Activated CD4-positive, alpha-beta memory T cell treated with anti-CD3 and anti-CD28 coated beads for 36 hours (primary cell): ENCODE measurements around the gene TMEM169. TPM values are rescaled to one million over a fixed set of nuclear protein-coding genes. Genes with fewer than 3 reads are reported as not detected.

Experiments used
- CTCF ChIA-PET: fragments of 350-600 bp; sonication (Branson Sonifier 250); formaldehyde crosslinking; loops from one replicate; lab custom pipeline; 2021; ENCODE audit warnings: antibody characterized with exemption, inconsistent platforms; lab: Charles Lee
- POLR2A ChIA-PET: fragments of 350-600 bp; sonication (Branson Sonifier 250); formaldehyde crosslinking; loops from one replicate; lab custom pipeline; 2021; ENCODE audit warnings: antibody characterized with exemption; lab: Charles Lee
- DNase-seq: peaks from one replicate; pipeline ENCODE4 v3.0.0-alpha.2; 2020
- H3K27ac Mint-ChIP-seq: one replicate; pipeline ENCODE4 v1.8.0; 2021; ENCODE audit warnings: mixed read lengths
- H3K27me3 Mint-ChIP-seq: one replicate; pipeline ENCODE4 v1.8.0; 2021; ENCODE audit warnings: mixed read lengths
- H3K36me3 Mint-ChIP-seq: one replicate; pipeline ENCODE4 v1.8.0; 2021; ENCODE audit warnings: mixed read lengths
- H3K4me1 Mint-ChIP-seq: one replicate; pipeline ENCODE4 v1.8.0; 2021; ENCODE audit warnings: low read depth, mixed read lengths
- H3K4me3 Mint-ChIP-seq: one replicate; pipeline ENCODE4 v1.8.0; 2021; ENCODE audit warnings: mild to moderate bottlenecking, mixed read lengths
- H3K9me3 Mint-ChIP-seq: one replicate; pipeline ENCODE4 v1.8.0; 2021; ENCODE audit warnings: mixed read lengths
- intact Hi-C: fragments of 100-400 bp; cut with micrococcal nuclease; formaldehyde crosslinking; loops from one replicate; pipeline ENCODE4 v1.15.1; 2023
- total RNA-seq, 2 experiments: library from RNA; stranded (reverse); gene quantifications; one replicate each; pipeline ENCODE4 v1.2.3, GENCODE V29; 2021

The TMEM169 gene
- total RNA-seq, 2 experiments from 2014 or later = 2.0 to 2.7 TPM

DNA sequence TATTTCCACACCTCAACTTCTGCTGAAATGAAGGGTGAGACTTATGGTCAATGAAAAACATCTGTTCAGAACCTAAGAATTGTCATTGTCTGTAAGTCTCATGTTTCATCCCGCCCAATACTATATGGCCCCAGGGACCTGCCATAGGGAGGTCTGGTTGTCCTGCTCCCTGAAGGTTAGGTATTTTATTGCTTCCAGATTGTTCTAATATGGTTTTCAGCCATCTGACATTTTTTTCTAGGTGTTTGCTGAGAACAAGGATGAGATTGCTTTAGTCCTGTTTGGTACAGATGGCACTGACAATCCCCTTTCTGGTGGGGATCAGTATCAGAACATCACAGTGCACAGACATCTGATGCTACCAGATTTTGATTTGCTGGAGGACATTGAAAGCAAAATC lies 34.7 kb downstream of the TMEM169 start:
- ChIA-PET POLR2A (no interaction called here), CTCF (no interaction called here)
- H3K36me3 Mint-ChIP-seq = peaks cover 83% of the 10 kb centered on the region
- peaks cover 2% of the 10 kb centered on the region for H3K27me3 Mint-ChIP-seq
- H3K27ac Mint-ChIP-seq = peak overlapping the region; percentile 91
- no peak for DNase-seq
- peaks cover 95% of the 10 kb centered on the region for H3K4me1 Mint-ChIP-seq
- no peaks in the 10 kb centered on the region for H3K9me3 Mint-ChIP-seq
- H3K4me3 Mint-ChIP-seq = peak overlapping the region; percentile 51
- intact Hi-C loops = loop anchor here (10.0 kb wide), 1 partner anchor 548 kb away; no protein-coding TSS in a partner anchor

DNA sequence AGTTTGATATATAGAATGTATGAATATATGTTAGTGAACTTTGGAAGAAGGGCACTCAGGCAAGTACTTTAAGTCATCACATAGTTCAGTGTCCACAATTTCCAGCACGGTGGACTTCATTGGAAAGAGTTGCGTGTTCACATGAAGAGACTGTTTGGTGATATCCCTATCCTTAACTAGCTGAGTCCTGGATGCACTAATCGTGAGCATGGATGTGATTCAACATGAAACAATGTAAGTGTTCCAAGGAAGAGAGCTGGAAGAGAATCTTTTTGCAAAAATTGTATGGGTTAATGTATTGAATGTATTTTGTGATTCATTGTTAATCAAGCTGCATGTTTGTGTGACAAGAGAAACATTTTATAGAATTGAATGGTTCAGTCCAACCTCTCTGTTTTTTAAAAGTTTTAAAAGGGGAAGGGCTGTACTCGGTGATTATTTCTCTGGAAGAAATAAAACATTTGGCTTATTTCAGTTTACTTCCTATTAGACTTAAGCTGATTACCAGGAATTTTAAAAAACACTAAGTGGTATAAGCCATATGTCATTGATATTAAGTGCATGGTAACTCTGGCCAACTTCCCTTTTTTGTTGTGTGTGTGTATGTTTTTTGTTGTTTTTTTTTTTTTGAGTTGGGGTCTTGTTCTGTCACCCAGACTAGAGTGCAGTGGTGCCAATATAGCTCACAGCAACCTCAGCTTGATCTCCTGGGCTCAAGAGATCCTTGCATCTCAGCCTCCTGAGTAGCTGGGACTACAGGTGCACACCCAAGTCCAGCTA lies 36.0 kb downstream of the TMEM169 start:
- H3K9me3 Mint-ChIP-seq = no peaks in the 10 kb centered on the region
- intact Hi-C loops = loop anchor here (10.0 kb wide), 1 partner anchor 547 kb away; no protein-coding TSS in a partner anchor
- peaks cover 84% of the 10 kb centered on the region for H3K36me3 Mint-ChIP-seq
- peaks cover 2% of the 10 kb centered on the region for H3K27me3 Mint-ChIP-seq
- H3K27ac Mint-ChIP-seq = peak overlapping the region; percentile 91
- peaks cover 93% of the 10 kb centered on the region for H3K4me1 Mint-ChIP-seq
- ChIA-PET POLR2A (interaction anchor here (1.2 kb wide), 1 partner anchor 9 kb away, joined by 3 read pairs; the partner anchor contains the start of gene XRCC5), CTCF (interaction anchor here (1.0 to 6.5 kb wide), 2 partner anchors 9 to 15 kb away, joined by 3 to 50 read pairs; partner anchors contain the start of gene XRCC5)
- H3K4me3 Mint-ChIP-seq = no peak overlapping the region
- DNase-seq = no peak

DNA sequence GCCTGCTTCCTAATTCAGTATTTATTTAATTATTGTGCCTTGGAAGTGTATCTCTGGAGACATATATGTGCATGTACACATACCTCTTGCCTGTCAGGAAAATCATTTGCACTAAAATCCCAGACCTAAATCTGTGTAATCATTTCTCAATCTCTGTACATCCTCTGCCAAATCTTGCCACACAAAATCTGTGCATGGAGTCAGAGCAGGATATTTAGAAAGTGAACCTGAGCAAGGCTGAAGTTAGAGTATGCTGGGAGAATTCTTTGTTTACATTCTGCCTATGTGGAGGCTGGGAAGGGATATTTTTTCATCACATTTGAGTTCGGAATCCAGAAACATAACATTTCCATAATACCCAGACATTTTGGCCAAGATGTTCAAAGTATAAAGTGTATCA lies 36.8 kb downstream of the TMEM169 start:
- no peaks in the 10 kb centered on the region for H3K9me3 Mint-ChIP-seq
- peaks cover 81% of the 10 kb centered on the region for H3K36me3 Mint-ChIP-seq
- intact Hi-C loops = loop anchor here (10.0 kb wide), 1 partner anchor 546 kb away; no protein-coding TSS in a partner anchor

DNA sequence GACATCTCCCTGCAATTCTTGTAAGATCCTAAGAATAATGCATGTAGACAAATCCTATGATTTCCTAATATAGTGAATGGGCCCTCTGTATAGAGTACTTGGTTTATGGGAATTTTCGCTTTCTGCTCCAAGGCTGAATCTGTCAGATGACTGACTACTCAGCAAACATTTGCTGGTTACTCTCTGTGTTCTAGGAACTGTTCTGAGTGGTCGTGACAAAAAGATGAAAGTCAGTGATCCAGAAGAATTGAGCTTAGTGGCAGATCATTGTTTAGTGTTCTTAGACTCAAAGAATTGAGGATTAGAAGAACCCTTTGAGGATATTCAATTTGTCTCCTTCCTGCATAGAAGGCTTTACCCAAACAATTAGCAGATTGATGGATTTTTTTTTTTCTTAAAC lies 37.4 kb downstream of the TMEM169 start:
- peaks cover 83% of the 10 kb centered on the region for H3K4me1 Mint-ChIP-seq
- ChIA-PET POLR2A (interaction anchor here (1.0 to 1.6 kb wide), 3 partner anchors 10 to 76 kb away, joined by 3 to 5 read pairs (median 4); partner anchors contain the start of gene XRCC5), CTCF (interaction anchor here (1.0 to 6.5 kb wide), 6 partner anchors 10 to 107 kb away, joined by 4 to 50 read pairs (median 6); partner anchors contain the start of gene XRCC5)
- intact Hi-C loops = loop anchor here (10.0 kb wide), 1 partner anchor 546 kb away; no protein-coding TSS in a partner anchor
- H3K9me3 Mint-ChIP-seq = no peaks in the 10 kb centered on the region
- peaks cover 78% of the 10 kb centered on the region for H3K36me3 Mint-ChIP-seq
- no peak for DNase-seq
- peaks cover 2% of the 10 kb centered on the region for H3K27me3 Mint-ChIP-seq
- peak overlapping the region; percentile 91 for H3K27ac Mint-ChIP-seq
- H3K4me3 Mint-ChIP-seq = no peak overlapping the region

More for the DNA sequence above, 36.8 kb downstream of the TMEM169 start:
- H3K27me3 Mint-ChIP-seq = peaks cover 2% of the 10 kb centered on the region
- CTCF ChIA-PET = interaction anchor here (1.0 to 6.5 kb wide), 2 partner anchors 9 to 14 kb away, joined by 3 to 50 read pairs; partner anchors contain the start of gene XRCC5
- H3K27ac Mint-ChIP-seq = peak overlapping the region; percentile 91
- no peak for DNase-seq
- H3K4me3 Mint-ChIP-seq = no peak overlapping the region
- peaks cover 88% of the 10 kb centered on the region for H3K4me1 Mint-ChIP-seq
- POLR2A ChIA-PET = interaction anchor here (1.2 kb wide), 1 partner anchor 10 kb away, joined by 3 read pairs; the partner anchor contains the start of gene XRCC5

DNA sequence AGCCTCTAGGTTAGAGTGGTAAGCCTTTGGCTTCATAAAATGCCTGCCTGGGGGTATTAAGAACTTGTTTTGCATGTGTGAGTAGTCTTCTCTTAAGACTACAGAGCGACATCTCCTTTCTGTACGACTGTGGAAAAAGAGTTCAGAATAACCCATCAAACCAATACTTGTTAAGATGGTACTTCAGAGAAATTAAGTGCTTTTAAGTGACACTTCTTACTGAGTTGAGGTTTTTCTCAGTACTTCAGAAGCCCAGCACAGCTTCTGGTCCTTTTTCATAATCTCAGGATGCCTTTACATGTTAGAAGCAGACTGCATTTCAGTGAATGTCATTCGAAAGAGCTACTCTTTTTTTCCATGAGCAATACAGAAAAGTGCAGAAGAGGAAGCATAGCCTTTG lies 38.3 kb downstream of the TMEM169 start:
- H3K9me3 Mint-ChIP-seq = no peaks in the 10 kb centered on the region
- peaks cover 76% of the 10 kb centered on the region for H3K36me3 Mint-ChIP-seq
- ChIA-PET CTCF (interaction anchor here (1.0 to 6.5 kb wide), 6 partner anchors 11 to 108 kb away, joined by 4 to 50 read pairs (median 6); partner anchors contain the start of gene XRCC5), POLR2A (interaction anchor here (1.0 to 1.6 kb wide), 5 partner anchors 11 to 76 kb away, joined by 3 to 5 read pairs (median 4); partner anchors contain the start of gene XRCC5)
- peak overlapping the region; percentile 91 for H3K27ac Mint-ChIP-seq
- peak overlapping the region; percentile 9 for H3K4me3 Mint-ChIP-seq
- intact Hi-C loops = loop anchor here (1.0 to 10.0 kb wide), 4 partner anchors 10 to 545 kb away; no protein-coding TSS in a partner anchor
- no peak for DNase-seq
- H3K4me1 Mint-ChIP-seq = peaks cover 81% of the 10 kb centered on the region
- H3K27me3 Mint-ChIP-seq = no peaks in the 10 kb centered on the region

DNA sequence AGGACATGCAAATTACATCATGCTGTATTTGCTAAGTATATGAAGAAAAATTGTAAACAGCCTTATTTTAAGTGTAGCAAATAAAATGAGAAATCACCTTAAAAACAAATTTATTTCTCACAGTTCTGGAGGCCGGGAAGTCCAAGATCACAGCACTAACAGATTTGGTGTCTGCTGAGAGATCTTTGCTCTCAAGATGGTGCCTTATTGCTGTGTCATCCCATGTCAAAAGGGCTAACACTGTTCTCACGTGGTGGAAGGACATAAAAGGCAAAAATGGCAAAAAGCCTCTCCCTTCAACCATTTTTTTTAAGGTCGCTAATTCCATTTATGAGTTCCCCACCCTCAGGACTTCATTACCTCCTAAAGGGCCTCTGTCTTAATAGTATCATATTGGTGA lies 39.5 kb downstream of the TMEM169 start:
- Mint-ChIP-seq H3K36me3 (peaks cover 78% of the 10 kb centered on the region), H3K9me3 (no peaks in the 10 kb centered on the region), H3K4me1 (peaks cover 80% of the 10 kb centered on the region), H3K27me3 (no peaks in the 10 kb centered on the region), H3K4me3 (no peak overlapping the region), H3K27ac (peak overlapping the region; percentile 91)
- ChIA-PET CTCF (interaction anchor here (1.0 to 6.5 kb wide), 3 partner anchors 9 to 12 kb away, joined by 3 to 50 read pairs (median 6); partner anchors contain the start of gene XRCC5), POLR2A (interaction anchor here (0.9 kb wide), 1 partner anchor 8 kb away, joined by 3 read pairs; no protein-coding TSS in a partner anchor)
- intact Hi-C loops = no loop called here
- no peak for DNase-seq

DNA sequence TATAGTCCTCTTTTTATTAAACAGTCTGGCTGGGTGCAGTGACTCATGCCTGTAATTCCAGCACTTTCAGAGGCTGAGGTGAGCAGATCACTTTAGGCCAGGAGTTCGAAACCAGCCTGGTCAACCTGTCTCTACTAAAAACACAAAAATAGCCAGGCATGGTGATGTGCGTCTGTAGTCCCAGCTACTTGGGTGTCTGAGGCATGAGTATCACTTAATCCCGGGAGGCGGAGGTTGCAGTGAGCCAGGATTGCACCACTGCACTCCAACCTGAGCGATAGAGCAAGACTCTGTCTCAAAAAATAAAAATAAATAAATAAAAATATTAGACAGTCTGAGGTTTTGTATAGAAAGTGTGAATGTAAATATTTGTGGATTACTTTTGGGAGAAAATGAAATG lies 45.2 kb downstream of the TMEM169 start:
- no peaks in the 10 kb centered on the region for H3K27me3 Mint-ChIP-seq
- intact Hi-C loops = no loop called here
- H3K36me3 Mint-ChIP-seq = peaks cover 64% of the 10 kb centered on the region
- DNase-seq = no peak
- H3K4me1 Mint-ChIP-seq = peaks cover 66% of the 10 kb centered on the region
- ChIA-PET CTCF (interaction anchor here (1.5 kb wide), 1 partner anchor 12 kb away, joined by 7 read pairs; no protein-coding TSS in a partner anchor), POLR2A (no interaction called here)
- H3K27ac Mint-ChIP-seq = no peak overlapping the region
- no peak overlapping the region for H3K4me3 Mint-ChIP-seq
- H3K9me3 Mint-ChIP-seq = no peaks in the 10 kb centered on the region

DNA sequence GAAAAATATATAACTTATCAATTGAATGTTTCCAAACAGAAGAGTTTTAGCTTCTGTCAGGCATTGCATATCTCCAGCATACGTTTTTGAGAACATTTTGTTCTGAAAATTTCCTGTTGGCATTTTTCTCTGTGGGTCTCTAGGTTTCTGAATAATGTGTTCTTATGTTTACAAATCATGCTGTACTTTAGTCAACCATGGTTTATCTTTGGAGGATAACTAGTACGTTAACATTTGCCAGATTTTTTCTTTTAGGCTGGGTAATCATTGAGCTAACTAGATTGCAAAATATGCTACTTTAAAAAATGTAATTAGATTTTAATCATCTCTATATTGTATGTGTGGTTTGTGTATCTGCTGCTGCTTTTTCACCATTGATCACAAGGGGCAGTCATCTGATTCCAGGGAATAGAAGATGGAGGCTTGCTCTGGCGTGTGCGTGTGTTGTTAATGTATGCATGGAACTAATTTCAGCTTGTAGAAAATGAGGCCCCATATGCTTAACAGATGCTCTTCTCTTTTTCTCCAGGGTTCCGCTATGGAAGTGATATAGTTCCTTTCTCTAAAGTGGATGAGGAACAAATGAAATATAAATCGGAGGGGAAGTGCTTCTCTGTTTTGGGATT lies 48.7 kb downstream of the TMEM169 start:
- Mint-ChIP-seq H3K27ac (no peak overlapping the region), H3K4me3 (no peak overlapping the region), H3K36me3 (peaks cover 71% of the 10 kb centered on the region), H3K27me3 (no peaks in the 10 kb centered on the region), H3K9me3 (no peaks in the 10 kb centered on the region), H3K4me1 (peaks cover 75% of the 10 kb centered on the region)
- intact Hi-C loops = loop anchor here (2.0 kb wide), 1 partner anchor 16 kb away; no protein-coding TSS in a partner anchor
- no peak for DNase-seq
- ChIA-PET POLR2A (interaction anchor here (0.7 to 1.5 kb wide), 2 partner anchors 10 to 46 kb away, joined by 4 read pairs; no protein-coding TSS in a partner anchor), CTCF (interaction anchor here (0.6 to 2.3 kb wide), 5 partner anchors 10 to 139 kb away, joined by 3 to 14 read pairs (median 4); partner anchors contain the start of gene XRCC5)

DNA sequence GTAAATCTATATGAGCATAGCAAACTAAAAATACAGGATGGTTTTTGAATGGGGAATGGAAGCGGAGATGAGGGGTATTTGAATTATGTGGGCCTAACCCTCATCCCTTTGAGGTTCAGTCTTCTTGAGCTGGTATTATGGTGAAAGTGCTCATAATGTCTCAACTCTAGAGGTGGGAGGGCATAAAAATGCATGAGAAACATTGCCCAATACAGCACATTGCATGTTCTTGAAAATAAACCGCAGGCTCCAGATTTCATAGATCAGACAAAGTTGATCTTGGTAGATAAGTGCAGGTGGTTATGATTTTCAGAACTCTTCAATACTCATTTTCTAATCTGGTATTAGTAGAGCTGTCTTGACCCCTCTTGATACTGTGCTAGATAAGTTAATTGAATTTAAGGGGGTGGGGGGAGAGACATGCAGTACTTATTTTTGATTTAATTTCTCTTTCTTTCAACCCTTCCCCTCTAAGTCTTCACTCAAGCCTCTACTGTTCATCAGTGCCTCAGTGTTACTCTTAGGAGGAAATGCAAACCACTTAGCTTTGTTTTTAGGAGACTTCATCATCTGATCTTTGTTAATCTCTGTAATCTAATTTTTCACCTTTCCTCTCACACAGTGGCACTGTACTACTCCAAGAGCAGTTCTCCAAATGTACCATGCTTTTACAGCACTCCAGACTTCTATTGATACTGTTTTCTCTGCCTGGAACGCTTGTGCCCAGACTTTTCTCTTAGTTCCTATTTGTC lies 49.6 kb downstream of the TMEM169 start:
- no peak for DNase-seq
- H3K4me3 Mint-ChIP-seq = no peak overlapping the region
- peaks cover 70% of the 10 kb centered on the region for H3K36me3 Mint-ChIP-seq
- no peaks in the 10 kb centered on the region for H3K9me3 Mint-ChIP-seq
- H3K4me1 Mint-ChIP-seq = peaks cover 75% of the 10 kb centered on the region
- peak overlapping the region; percentile 71 for H3K27ac Mint-ChIP-seq
- POLR2A ChIA-PET = interaction anchor here (1.5 kb wide), 1 partner anchor 11 kb away, joined by 4 read pairs; no protein-coding TSS in a partner anchor
- CTCF ChIA-PET = interaction anchor here (0.9 to 2.3 kb wide), 4 partner anchors 10 to 22 kb away, joined by 3 to 14 read pairs (median 5); partner anchors contain the start of gene XRCC5
- H3K27me3 Mint-ChIP-seq = no peaks in the 10 kb centered on the region
- intact Hi-C loops = loop anchor here (1.0 to 2.0 kb wide), 2 partner anchors 11 to 17 kb away; no protein-coding TSS in a partner anchor

DNA sequence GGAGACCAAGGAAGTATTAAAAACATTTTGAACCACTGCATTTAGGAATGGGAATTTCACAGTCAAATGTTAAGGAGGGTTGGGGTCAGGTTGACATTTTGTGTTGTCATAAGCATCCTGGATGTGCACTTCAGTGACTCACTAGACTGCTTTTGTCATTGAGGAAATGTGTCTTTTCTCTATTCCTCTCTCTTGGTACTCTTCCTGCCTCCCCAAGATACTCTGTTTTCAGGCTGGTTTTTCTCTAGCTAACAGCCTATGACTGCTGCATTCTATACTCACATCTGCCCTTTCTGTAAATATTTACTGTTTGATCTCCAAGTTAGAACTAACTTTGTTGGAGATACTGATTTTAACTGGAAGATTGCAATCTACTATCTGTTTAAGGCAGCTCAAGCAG lies 50.9 kb downstream of the TMEM169 start:
- Mint-ChIP-seq H3K4me1 (peaks cover 73% of the 10 kb centered on the region), H3K36me3 (peaks cover 71% of the 10 kb centered on the region), H3K27me3 (no peaks in the 10 kb centered on the region), H3K4me3 (no peak overlapping the region), H3K9me3 (no peaks in the 10 kb centered on the region), H3K27ac (peak overlapping the region; percentile 71)
- DNase-seq = no peak
- intact Hi-C loops = no loop called here
- POLR2A ChIA-PET = no interaction called here
- CTCF ChIA-PET = interaction anchor here (1.2 to 1.3 kb wide), 2 partner anchors 15 to 22 kb away, joined by 3 to 6 read pairs; no protein-coding TSS in a partner anchor
